Measurements from ENCODE around the gene PROM1.
A peak's percentile ranks its signal among the peaks of the same experiment; 100 is the strongest.

The PROM1 gene

GRCh38 chr4:16001484-16001858 lies 82.4 kb downstream of the PROM1 start:
- Histone ChIP-seq H3K4me1 (ENCODE audit: low read length) (no peaks in the 10 kb centered on the region), H3K4me2 (ENCODE audit: low read depth, low read length) (peak overlapping the region; percentile 30; the same call in 1 of the 2 replicates), H3K9me2 (replicated peaks; ENCODE audit: insufficient read depth, low read length) (no peaks in the 10 kb centered on the region), H3K36me3 (replicated peaks; ENCODE audit: insufficient read depth, low read length) (no peaks in the 10 kb centered on the region), H2AFZ (ENCODE audit: low read length) (peak overlapping the region; percentile 54; the same call in 1 of the 2 replicates), H3K4me3 (ENCODE audit: low read length) (no peak overlapping the region), H3F3A (ENCODE audit: insufficient read depth, low read length) (no peaks in the 10 kb centered on the region), H3K79me2 (ENCODE audit: low read length) (no peaks in the 10 kb centered on the region), H4K20me1 (ENCODE audit: insufficient read depth, low read length) (no peaks in the 10 kb centered on the region), H3K27ac (ENCODE audit: low read length) (no peak overlapping the region), H3K9me3 (replicated peaks; ENCODE audit: insufficient read depth, low read length) (no peaks in the 10 kb centered on the region), H3K9ac (ENCODE audit: low read length) (no peak overlapping the region), H3K27me3 (replicated peaks; ENCODE audit: insufficient read depth, low read length) (no peaks in the 10 kb centered on the region)
- TF ChIP-seq EZH2 (optimal IDR thresholded peaks at IDR 0.05; ENCODE audit: low read depth, low read length) (no peak), EZH2phosphoT487 (IDR thresholded peaks at IDR 0.05; ENCODE audit: low read length) (no peak), CTCF (IDR thresholded peaks at IDR 0.05; ENCODE audit: low read length) (peak; percentile 86)
- peak; percentile 70 for DNase-seq

- H4K20me1 ChIP-seq (ENCODE audit: insufficient read depth, low read length): no peaks in the 10 kb centered on the region
- no peaks in the 10 kb centered on the region for H3K79me2 ChIP-seq (ENCODE audit: low read length)
- no peaks in the 10 kb centered on the region for H3K9me2 ChIP-seq (replicated peaks; ENCODE audit: insufficient read depth, low read length)
- TF ChIP-seq EZH2 (optimal IDR thresholded peaks at IDR 0.05; ENCODE audit: low read depth, low read length) (no peak), EZH2phosphoT487 (IDR thresholded peaks at IDR 0.05; ENCODE audit: low read length) (no peak), CTCF (IDR thresholded peaks at IDR 0.05; ENCODE audit: low read length) (no peak)
- no peak overlapping the region for H3K4me3 ChIP-seq (ENCODE audit: low read length)
- H3K4me2 ChIP-seq (ENCODE audit: low read depth, low read length): no peak overlapping the region
- no peak overlapping the region for H2AFZ ChIP-seq (ENCODE audit: low read length)
- H3K27me3 ChIP-seq (replicated peaks; ENCODE audit: insufficient read depth, low read length): no peaks in the 10 kb centered on the region
- no peaks in the 10 kb centered on the region for H3F3A ChIP-seq (ENCODE audit: insufficient read depth, low read length)
- DNase-seq: no peak
- H3K9ac ChIP-seq (ENCODE audit: low read length): no peak overlapping the region
- no peaks in the 10 kb centered on the region for H3K9me3 ChIP-seq (replicated peaks; ENCODE audit: insufficient read depth, low read length)
- H3K27ac ChIP-seq (ENCODE audit: low read length): no peak overlapping the region
- H3K36me3 ChIP-seq (replicated peaks; ENCODE audit: insufficient read depth, low read length): no peaks in the 10 kb centered on the region
- no peaks in the 10 kb centered on the region for H3K4me1 ChIP-seq (ENCODE audit: low read length)
Observed at GRCh38 chr4:16000708-16001483, 82.9 kb downstream of the PROM1 start.

GRCh38 chr4:15996773-15997172 lies 87.0 kb downstream of the PROM1 start:
- TF ChIP-seq EZH2phosphoT487 (IDR thresholded peaks at IDR 0.05; ENCODE audit: low read length) (no peak), EZH2 (optimal IDR thresholded peaks at IDR 0.05; ENCODE audit: low read depth, low read length) (no peak), CTCF (IDR thresholded peaks at IDR 0.05; ENCODE audit: low read length) (no peak)
- Histone ChIP-seq H3K4me1 (ENCODE audit: low read length) (no peaks in the 10 kb centered on the region), H3K27ac (ENCODE audit: low read length) (no peak overlapping the region), H3K79me2 (ENCODE audit: low read length) (no peaks in the 10 kb centered on the region), H3K36me3 (replicated peaks; ENCODE audit: insufficient read depth, low read length) (no peaks in the 10 kb centered on the region), H3K9me2 (replicated peaks; ENCODE audit: insufficient read depth, low read length) (no peaks in the 10 kb centered on the region), H4K20me1 (ENCODE audit: insufficient read depth, low read length) (no peaks in the 10 kb centered on the region), H2AFZ (ENCODE audit: low read length) (no peak overlapping the region), H3K4me3 (ENCODE audit: low read length) (no peak overlapping the region), H3F3A (ENCODE audit: insufficient read depth, low read length) (no peaks in the 10 kb centered on the region), H3K4me2 (ENCODE audit: low read depth, low read length) (no peak overlapping the region), H3K27me3 (replicated peaks; ENCODE audit: insufficient read depth, low read length) (no peaks in the 10 kb centered on the region), H3K9me3 (replicated peaks; ENCODE audit: insufficient read depth, low read length) (no peaks in the 10 kb centered on the region), H3K9ac (ENCODE audit: low read length) (no peak overlapping the region)
- DNase-seq: no peak
